HepG2 (cell line): Measurements from ENCODE around the gene BTBD6. TPM values are rescaled to one million over a fixed set of nuclear protein-coding genes. Genes with fewer than 3 reads are reported as not detected.

Experiments used
- ATAC-seq: fragments of 200-7000 bp; cut with Tn5 transposase; 3 replicates; pipeline ENCODE4 v1.9.1; 2020; ENCODE audit warnings: mild to moderate bottlenecking, moderate library complexity
- BruUV-seq: library from RNA; stranded (reverse); fragments of 400-500 nt; replicated peaks from 2 replicates; lab custom pipeline; 2021; lab: Mats Ljungman, UMichigan
- CTCF ChIA-PET: fragments of 300-600 bp; formaldehyde crosslinking; extraction: SDS; loops from one replicate; lab custom pipeline; 2021; ENCODE audit warnings: low total read pairs, inconsistent platforms, low intra/inter-chr PET ratio; lab: Yijun Ruan, JAX
- POLR2A ChIA-PET: fragments of 350-600 bp; sonication (Branson Sonifier 250); formaldehyde crosslinking; loops from one replicate; lab custom pipeline; 2020; ENCODE audit warnings: antibody characterized with exemption, inconsistent platforms; lab: Yijun Ruan, JAX
- DNase-seq: peaks from one replicate; pipeline ENCODE4 v3.0.0-alpha.2; 2015; ENCODE audit warnings: low spot score
- FAIRE-seq: peaks from 3 replicates; lab custom pipeline; 2011; peaks lifted over from hg19 to GRCh38; lab: Jason Lieb, UNC
- H2AFZ ChIP-seq: one replicate; pipeline ENCODE4 v1.6.1; 2011; ENCODE audit warnings: low read length, inconsistent platforms
- H3K27ac ChIP-seq: fragments of 300-600 bp; 3 replicates; pipeline ENCODE4 v1.8.0; 2011; ENCODE audit warnings: mixed run types, mild to moderate bottlenecking, mixed read lengths, low read length, inconsistent platforms; ENCODE audit not compliant: insufficient read depth; ENCODE audit errors: extremely low read length
- H3K27me3 ChIP-seq, 2 experiments: fragments of 200-600 bp in 1 of 2; 2 replicates in 1 of 2; 3 replicates in 1 of 2; pipeline versions ENCODE4 v1.6.0 to v1.8.0; 2011; ENCODE audit warnings: low read length in 2 of 2, mild to moderate bottlenecking in 2 of 2, moderate library complexity in 2 of 2, inconsistent platforms in 1 of 2; ENCODE audit not compliant: insufficient read depth in 2 of 2, control insufficient read depth in 1 of 2
- H3K36me3 ChIP-seq, 2 experiments: fragments of 200-600 bp in 1 of 2; replicated peaks in 1 of 2; 2 replicates in 1 of 2; 3 replicates in 1 of 2; pipeline versions ENCODE4 v1.5.1 to v1.8.0; 2011; ENCODE audit warnings: low read length in 2 of 2, inconsistent platforms in 1 of 2; ENCODE audit not compliant: insufficient read depth in 2 of 2, control insufficient read depth in 1 of 2
- H3K4me1 ChIP-seq: 2 replicates; pipeline ENCODE4 v1.5.1; 2012; ENCODE audit warnings: low read length, inconsistent platforms; ENCODE audit not compliant: insufficient read depth
- H3K4me2 ChIP-seq: 2 replicates; pipeline ENCODE4 v1.6.0; 2011; ENCODE audit warnings: low read depth, low read length, inconsistent platforms
- H3K4me3 ChIP-seq, 3 experiments: fragments of 200-600 bp in 1 of 3; sonication (generic), shearing (Covaris generic) in 1 of 3; replicated peaks in 1 of 3; 2 replicates each; pipeline ENCODE4 v1.5.1; 2011 to 2016; ENCODE audit warnings: low read length in 3 of 3, inconsistent platforms in 2 of 3, low read depth in 2 of 3, mild to moderate bottlenecking in 2 of 3, control low read depth in 1 of 3, mixed read lengths in 1 of 3; ENCODE audit not compliant: insufficient read depth in 1 of 3
- H3K79me2 ChIP-seq: one replicate; pipeline ENCODE4 v1.6.1; 2011; ENCODE audit warnings: low read length, inconsistent platforms; ENCODE audit not compliant: insufficient read depth
- H3K9ac ChIP-seq: 2 replicates; pipeline ENCODE4 v1.6.0; 2011; ENCODE audit warnings: mild to moderate bottlenecking, low read depth, low read length, inconsistent platforms; ENCODE audit not compliant: insufficient read depth
- H3K9me3 ChIP-seq: 2 replicates; pipeline ENCODE4 v1.5.1; 2012; ENCODE audit warnings: mild to moderate bottlenecking, low read length
- H4K20me1 ChIP-seq: 2 replicates; pipeline ENCODE4 v1.6.0; 2011; ENCODE audit warnings: inconsistent platforms, mild to moderate bottlenecking, low read length, moderate library complexity; ENCODE audit not compliant: insufficient read depth
- CHCHD3 ChIP-seq: sonication (generic); formaldehyde crosslinking; IDR thresholded peaks from 2 replicates; pipeline ENCODE4 v1.8.0; 2022; ENCODE audit warnings: mild to moderate bottlenecking, missing genetic modification reagents, moderate library complexity
- EEA1 ChIP-seq: sonication (generic); formaldehyde crosslinking; IDR thresholded peaks from 2 replicates; pipeline ENCODE4 v1.5.1; 2020; ENCODE audit warnings: mild to moderate bottlenecking, missing genetic modification reagents, borderline replicate concordance
- FOXM1 ChIP-seq: sonication (generic); formaldehyde crosslinking; IDR thresholded peaks from 2 replicates; pipeline ENCODE4 v1.5.0; 2020; ENCODE audit warnings: missing genetic modification reagents
- FOXP1 ChIP-seq, 2 experiments: fragments of 450-650 bp in 1 of 2; IDR thresholded peaks; 2 replicates each; pipeline ENCODE4 v1.6.1; 2017 to 2018; ENCODE audit warnings: antibody characterized with exemption in 1 of 2
- NFKB2 ChIP-seq: sonication (generic); formaldehyde crosslinking; IDR thresholded peaks from 2 replicates; pipeline ENCODE4 v1.4.0; 2020; ENCODE audit warnings: missing genetic modification reagents, borderline replicate concordance
- RBAK ChIP-seq: sonication (generic); formaldehyde crosslinking; IDR thresholded peaks from 2 replicates; pipeline ENCODE4 v1.5.1; 2020; ENCODE audit warnings: mild to moderate bottlenecking, missing genetic modification reagents
- SALL2 ChIP-seq: sonication (generic); formaldehyde crosslinking; IDR thresholded peaks from 2 replicates; pipeline ENCODE4 v1.8.1; 2023; ENCODE audit warnings: mild to moderate bottlenecking, missing genetic modification reagents, inconsistent platforms
- SATB2 ChIP-seq: sonication (generic); formaldehyde crosslinking; IDR thresholded peaks from 2 replicates; pipeline ENCODE4 v1.5.0; 2020; ENCODE audit warnings: missing genetic modification reagents
- SMYD3 ChIP-seq: sonication (generic); formaldehyde crosslinking; IDR thresholded peaks from 2 replicates; pipeline ENCODE4 v1.8.1; 2023; ENCODE audit warnings: mild to moderate bottlenecking, missing genetic modification reagents
- SOX6 ChIP-seq, 2 experiments: fragments of 450-650 bp in 1 of 2; sonication (generic) in 1 of 2; formaldehyde crosslinking in 1 of 2; IDR thresholded peaks; 2 replicates each; pipeline versions ENCODE4 v1.4.0 to v1.6.1; 2017 to 2020; ENCODE audit warnings: antibody characterized with exemption in 1 of 2, mild to moderate bottlenecking in 1 of 2, missing genetic modification reagents in 1 of 2
- TCF12 ChIP-seq, 2 experiments: fragments of 450-650 bp in 1 of 2; sonication (generic) in 1 of 2; formaldehyde crosslinking in 1 of 2; IDR thresholded peaks; 2 replicates each; pipeline versions ENCODE4 v1.6.1 to v1.8.0; 2017 to 2022; ENCODE audit warnings: antibody characterized with exemption in 1 of 2, mild to moderate bottlenecking in 1 of 2, missing genetic modification reagents in 1 of 2, moderate library complexity in 1 of 2
- TCF7 ChIP-seq: sonication (generic); IDR thresholded peaks from 2 replicates; pipeline ENCODE4 v1.6.1; 2016; ENCODE audit warnings: antibody characterized with exemption, low read depth
- ZBTB2 ChIP-seq: sonication (generic); formaldehyde crosslinking; IDR thresholded peaks from 2 replicates; pipeline ENCODE4 v1.8.0; 2022; ENCODE audit warnings: low read depth, missing genetic modification reagents
- ZNF883 ChIP-seq: sonication (generic); formaldehyde crosslinking; IDR thresholded peaks from 2 replicates; pipeline ENCODE4 v1.5.1; 2020; ENCODE audit warnings: mild to moderate bottlenecking, missing genetic modification reagents; ENCODE audit errors: not compliant biosample characterization
- WGBS: methylation state at CpG from one replicate; pipeline ENCODE4 v1.1.6; 2017; ENCODE audit warnings: low lambda C conversion rate; 5-methylcytosine and 5-hydroxymethylcytosine counted together
- in situ Hi-C: cut with HindIII; loops from 2 replicates; pipeline ENCODE4 v1.10.0; 2017; ENCODE audit warnings: low pct_unique_long_range_greater_than_20kb; ENCODE audit not compliant: extremely low pct_ligation_motif_present
- intact Hi-C: fragments of 100-400 bp; cut with micrococcal nuclease; formaldehyde crosslinking; loops from one replicate; pipeline ENCODE4 v1.10.0; 2022; ENCODE audit not compliant: unreplicated experiment
- polyA plus RNA-seq, 8 experiments: library from polyadenylated mRNA; depleted of rRNA in 3 of 8; stranded (reverse) in 7 of 8; unstranded in 1 of 8; fragments of >200 nt; fragmentation: Illumina TruSeq in 4 of 8; extraction: Trizol in 4 of 8; gene quantifications; 2 replicates each; pipeline versions ENCODE4 v1.2.1 to v1.2.3, GENCODE V29; 2011 to 2016; ENCODE audit warnings: low read depth in 4 of 8, missing spikeins in 1 of 8, mixed read lengths in 1 of 8; ENCODE audit not compliant: insufficient read depth in 1 of 8
- total RNA-seq, 5 experiments: library from RNA; depleted of rRNA; stranded (reverse); fragments of >200 nt; fragmentation: Illumina TruSeq; extraction: Trizol; gene quantifications; 2 replicates each; pipeline ENCODE4 v1.2.3, GENCODE V29; 2016; ENCODE audit warnings: low read depth in 1 of 5

Gene BTBD6
- total and polyA plus RNA-seq, 2 of the 13 experiments (the other 11 are each of a cell fraction or from before 2014, with no cell fraction given): not detected

DNA sequence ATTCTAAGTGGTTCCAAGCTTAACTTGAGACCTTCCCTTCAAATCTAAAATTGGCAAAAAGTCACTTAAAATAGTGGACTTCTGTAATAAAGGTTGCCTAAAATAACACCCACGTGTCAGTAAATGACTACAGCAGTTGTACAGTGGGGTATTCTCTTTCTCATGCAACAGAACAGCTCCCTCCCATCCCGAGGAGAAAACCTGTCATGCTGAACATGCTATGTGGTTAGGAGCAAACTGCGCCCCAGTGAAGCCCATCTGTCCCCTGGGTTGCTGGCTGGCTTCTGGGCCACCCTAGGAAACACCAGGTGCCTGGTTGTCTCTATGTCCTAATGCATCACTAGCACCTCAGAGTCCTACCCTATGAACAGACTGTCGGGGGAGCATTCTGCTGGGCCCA, 2.7 kb downstream of the BTBD6 start:
- H3K27ac ChIP-seq: no peak overlapping the region
- BruUV-seq: no TSS peak
- WGBS: 80% methylated on average over 2 of the region's 4 CpGs
- intact Hi-C loops: no loop called here
- ChIA-PET CTCF (no interaction called here), POLR2A (no interaction called here)
- H3K79me2 ChIP-seq: no peaks in the 10 kb centered on the region
- no peak overlapping the region for H2AFZ ChIP-seq
- H3K36me3 ChIP-seq: peaks cover 10 to 23% of the 10 kb centered on the region in 2 experiments
- TF ChIP-seq SALL2 (CRISPR knock-in tag): no peak
- no peak for TF ChIP-seq RBAK (CRISPR knock-in tag)
- no peak for TF ChIP-seq NFKB2 (CRISPR knock-in tag)
- TF ChIP-seq EEA1 (CRISPR knock-in tag): no peak
- TF ChIP-seq SATB2 (CRISPR knock-in tag): no peak
- TF ChIP-seq CHCHD3: no peak
- TF ChIP-seq TCF12 (IDR thresholded peaks at IDR 0.05): no peak
- no peak for TF ChIP-seq TCF12 (CRISPR knock-in tag; IDR thresholded peaks at IDR 0.05)
- TF ChIP-seq FOXP1 (IDR thresholded peaks at IDR 0.05): no peak
- TF ChIP-seq FOXP1 (CRISPR knock-in tag; IDR thresholded peaks at IDR 0.05): no peak
- no peak for TF ChIP-seq TCF7
- no peak for TF ChIP-seq ZNF883 (CRISPR knock-in tag)
- TF ChIP-seq SOX6 (IDR thresholded peaks at IDR 0.05): no peak
- TF ChIP-seq SOX6 (CRISPR knock-in tag; IDR thresholded peaks at IDR 0.05): no peak
- TF ChIP-seq ZBTB2 (CRISPR knock-in tag): no peak
- no peak for TF ChIP-seq SMYD3 (CRISPR knock-in tag)
- TF ChIP-seq FOXM1 (CRISPR knock-in tag): no peak
- no peak overlapping the region for H3K9ac ChIP-seq
- no peak for FAIRE-seq
- no peaks in the 10 kb centered on the region for H3K9me3 ChIP-seq
- no peaks in the 10 kb centered on the region for H3K4me1 ChIP-seq
- in situ Hi-C loops: no loop called here
- H3K27me3 ChIP-seq: no peaks in the 10 kb centered on the region; a peak in 1 of 5 replicates
- H3K4me2 ChIP-seq: no peak overlapping the region
- no peak overlapping the region for H3K4me3 ChIP-seq
- no peak for DNase-seq
- no peaks in the 10 kb centered on the region for H4K20me1 ChIP-seq
- ATAC-seq: no peak
